Stimulated activated CD8-positive, alpha-beta memory T cell treated with anti-CD3 and anti-CD28 coated beads, Interleukin-7, amount 100 ng/mL, for 4 hours (primary cell): ENCODE data around the gene DLAT.
"Not testable (repeated sequence)": the region's sequence is repeated elsewhere in the genome, so short reads cannot be mapped to it uniquely, and the experiment has no call there.

Experiments
- DNase-seq, 2 donors: peaks; one replicate each; pipeline ENCODE4 v3.0.0-alpha.2; 2020; ENCODE audit warnings: low read depth in 2 of 2

Gene DLAT

DNA sequence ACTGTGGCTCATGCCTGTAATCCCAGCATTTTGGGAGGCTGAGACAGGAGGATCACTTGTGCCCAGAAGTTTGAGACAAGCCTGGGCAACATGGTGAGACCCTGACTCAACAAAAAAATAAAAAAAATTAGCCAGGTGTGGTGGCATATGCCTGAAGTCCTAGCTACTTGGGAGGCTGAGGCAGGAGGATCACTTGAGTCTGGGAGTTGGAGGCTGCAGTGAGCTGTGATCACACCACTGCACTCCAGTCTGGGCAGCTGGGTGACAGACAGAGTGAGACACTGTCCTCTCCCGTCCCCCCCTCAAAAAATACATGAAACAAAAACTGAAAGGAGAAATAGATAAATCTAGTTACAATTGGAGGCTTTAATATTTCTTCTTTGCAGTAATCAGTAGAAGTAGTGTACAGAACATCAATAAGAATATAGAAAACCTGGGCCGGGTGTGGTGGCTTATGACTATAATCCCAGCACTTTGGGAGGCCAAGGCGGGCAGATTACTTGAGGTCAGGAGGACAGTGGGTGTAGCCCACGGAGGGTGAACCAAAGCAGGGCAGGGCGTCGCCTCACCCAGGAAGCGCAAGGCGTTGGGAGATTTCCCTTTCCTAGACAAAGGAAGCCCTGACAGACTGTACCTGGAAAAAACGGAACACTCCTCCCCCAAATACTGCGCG is 19.6 kb upstream of the DLAT start:
- DNase-seq, result no peak

- not testable (repeated sequence) for DNase-seq
Measured at GRCh38 chr11:112006095-112006441, 19.1 kb upstream of the DLAT start.

DNA sequence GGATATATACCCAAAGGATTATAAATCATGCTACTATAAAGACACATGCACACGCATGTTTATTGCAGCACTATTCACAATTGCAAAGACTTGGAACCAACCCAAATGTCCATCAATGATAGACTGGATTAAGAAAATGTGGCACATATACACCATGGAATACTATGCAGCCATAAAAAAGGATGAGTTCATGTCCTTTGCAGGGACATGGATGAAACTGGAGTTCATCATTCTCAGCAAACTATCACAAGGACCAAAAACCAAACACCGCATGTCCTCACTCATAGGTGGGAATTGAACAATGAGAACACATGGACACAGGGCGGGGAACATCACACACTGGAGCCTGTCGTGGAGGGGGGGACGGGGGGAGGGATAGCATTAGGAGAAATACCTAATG is 13.8 kb upstream of the DLAT start:
- DNase-seq, result not testable (repeated sequence)

GRCh38 chr11:112012874-112013273 is 12.3 kb upstream of the DLAT start:
- no peak for DNase-seq

DNA sequence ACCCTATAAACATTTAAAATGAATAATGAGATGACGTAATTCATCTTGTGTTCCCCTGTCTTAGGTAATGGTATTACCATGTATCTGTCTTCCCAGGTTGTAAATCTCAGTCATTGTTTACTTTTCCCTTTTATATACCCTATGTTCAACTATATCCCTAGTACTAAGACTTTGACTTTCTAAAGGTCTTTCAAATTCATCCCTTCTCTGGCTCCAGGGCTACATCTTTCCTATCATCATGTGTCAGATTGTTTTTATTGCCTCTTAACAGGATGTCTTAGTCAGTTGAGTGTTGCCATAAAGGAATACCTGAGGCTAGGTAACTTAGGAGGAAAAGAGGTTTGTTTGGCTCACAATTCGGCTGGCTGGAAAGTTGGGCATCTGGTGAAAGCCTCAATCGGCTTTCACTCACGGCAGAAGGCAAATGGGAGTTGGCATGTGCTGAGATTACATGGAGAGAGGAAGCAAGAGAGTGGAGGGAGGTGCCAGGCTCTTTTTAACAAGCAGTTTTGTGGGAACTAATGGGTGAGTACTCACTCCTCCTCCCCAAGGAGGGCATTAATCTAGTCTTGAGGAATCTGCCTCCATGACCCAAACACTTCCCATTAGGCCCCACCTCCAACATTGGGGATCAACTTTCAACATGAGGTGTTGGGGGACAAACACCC is 11.6 kb upstream of the DLAT start:
- no peak for DNase-seq

GRCh38 chr11:112016088-112016764 is 9.0 kb upstream of the DLAT start:
- no peak for DNase-seq

GRCh38 chr11:112016765-112017376 is 8.3 kb upstream of the DLAT start:
- DNase-seq, result no peak

- DNase-seq, result no peak
Measured at GRCh38 chr11:112017538-112017937, 7.7 kb upstream of the DLAT start.

DNA sequence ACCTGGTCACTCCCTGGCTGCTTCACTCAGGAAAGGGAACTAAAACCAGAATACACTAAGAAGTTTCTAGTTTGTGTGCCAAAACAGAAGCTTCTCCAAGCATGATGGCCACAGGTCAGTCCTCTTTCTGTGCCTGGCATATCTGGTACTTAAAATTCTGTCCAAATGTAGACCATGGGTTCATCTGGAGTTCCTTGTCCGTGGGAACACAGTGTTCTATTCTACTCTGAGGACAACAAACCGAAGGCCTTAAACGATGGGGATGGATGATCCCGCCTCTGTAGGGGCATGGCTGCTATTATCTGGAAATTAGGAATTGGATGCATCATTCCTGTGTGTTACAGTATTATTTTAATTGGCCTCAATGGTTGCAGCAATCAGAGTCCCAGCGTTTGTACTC is 6.1 kb upstream of the DLAT start:
- DNase-seq, result no peak

DNA sequence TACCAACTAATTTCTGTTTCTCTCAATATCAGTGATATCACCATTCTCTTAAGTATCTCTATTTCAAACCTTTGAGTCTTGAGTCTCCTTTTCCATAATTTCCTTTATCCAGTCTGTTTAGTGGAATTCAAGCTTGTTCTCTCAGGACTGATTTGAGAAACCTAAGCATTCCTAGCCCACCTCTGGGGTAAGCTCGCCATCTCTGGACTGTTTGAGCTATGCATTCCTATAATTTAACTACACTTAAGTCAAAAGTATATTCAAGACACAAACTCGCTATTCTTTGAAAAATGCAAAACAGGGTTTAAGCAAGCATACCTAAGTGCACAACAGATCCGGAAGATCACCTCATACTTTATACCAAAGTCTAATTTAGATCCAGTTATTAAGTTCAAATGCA is 2.1 kb upstream of the DLAT start:
- no peak for DNase-seq

DNA sequence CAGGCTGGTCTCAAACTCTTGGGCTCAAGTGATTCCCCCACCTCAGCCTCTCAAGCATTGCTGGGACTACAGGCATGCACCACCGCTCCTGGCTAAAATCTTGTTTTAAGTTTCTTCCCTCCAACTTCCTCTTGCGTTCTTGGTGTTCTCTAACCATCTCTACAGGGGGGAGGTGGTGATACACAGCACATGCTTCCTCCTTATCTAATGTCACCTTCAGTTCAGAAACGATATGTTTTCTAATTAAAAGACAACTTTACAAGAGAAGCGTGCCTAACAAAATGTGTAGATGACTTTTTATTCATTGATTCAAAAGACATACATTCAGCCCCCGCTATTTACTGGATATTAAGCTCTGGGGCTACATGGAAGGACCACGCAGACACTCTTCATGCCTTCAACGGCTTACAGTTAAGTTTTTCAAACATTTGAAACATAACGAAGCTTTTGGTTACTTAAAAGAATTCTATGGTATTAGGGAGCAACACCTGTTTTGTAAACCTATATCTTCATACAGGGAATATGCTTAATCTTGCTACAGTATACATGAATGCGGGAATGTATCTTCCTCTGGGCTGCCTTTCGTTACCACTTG is 933 bp upstream of the DLAT start:
- DNase-seq, result no peak

- no peak for DNase-seq
Measured at GRCh38 chr11:112025707-112026106, 499 bp downstream of the DLAT start.

- not testable (repeated sequence) for DNase-seq
Measured at GRCh38 chr11:112026784-112027410, 1.7 kb downstream of the DLAT start.

- no peak for DNase-seq
Measured at GRCh38 chr11:112029460-112029859, 4.3 kb downstream of the DLAT start.

- DNase-seq, result no peak
Measured at GRCh38 chr11:112033902-112034301, 8.7 kb downstream of the DLAT start.

DNA sequence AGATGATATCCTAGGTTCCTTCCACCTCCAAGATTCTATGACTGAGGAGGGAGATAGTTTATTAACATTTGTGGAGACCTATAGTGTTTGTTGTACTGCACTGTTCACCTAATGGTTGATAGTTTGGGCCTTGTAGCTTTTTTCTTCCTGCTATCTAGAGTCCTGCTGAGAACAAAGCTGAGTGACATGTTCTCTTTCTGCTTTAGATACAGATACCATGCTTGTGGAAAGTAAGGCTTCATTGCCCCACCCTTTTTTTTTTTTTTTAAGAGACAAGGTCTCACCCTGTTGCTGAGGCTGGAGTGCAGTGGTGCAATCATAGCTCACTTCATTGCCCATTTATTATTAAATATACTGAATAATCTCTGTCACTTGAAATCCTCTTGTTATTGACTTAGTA is 12.3 kb downstream of the DLAT start:
- no peak for DNase-seq

DNA sequence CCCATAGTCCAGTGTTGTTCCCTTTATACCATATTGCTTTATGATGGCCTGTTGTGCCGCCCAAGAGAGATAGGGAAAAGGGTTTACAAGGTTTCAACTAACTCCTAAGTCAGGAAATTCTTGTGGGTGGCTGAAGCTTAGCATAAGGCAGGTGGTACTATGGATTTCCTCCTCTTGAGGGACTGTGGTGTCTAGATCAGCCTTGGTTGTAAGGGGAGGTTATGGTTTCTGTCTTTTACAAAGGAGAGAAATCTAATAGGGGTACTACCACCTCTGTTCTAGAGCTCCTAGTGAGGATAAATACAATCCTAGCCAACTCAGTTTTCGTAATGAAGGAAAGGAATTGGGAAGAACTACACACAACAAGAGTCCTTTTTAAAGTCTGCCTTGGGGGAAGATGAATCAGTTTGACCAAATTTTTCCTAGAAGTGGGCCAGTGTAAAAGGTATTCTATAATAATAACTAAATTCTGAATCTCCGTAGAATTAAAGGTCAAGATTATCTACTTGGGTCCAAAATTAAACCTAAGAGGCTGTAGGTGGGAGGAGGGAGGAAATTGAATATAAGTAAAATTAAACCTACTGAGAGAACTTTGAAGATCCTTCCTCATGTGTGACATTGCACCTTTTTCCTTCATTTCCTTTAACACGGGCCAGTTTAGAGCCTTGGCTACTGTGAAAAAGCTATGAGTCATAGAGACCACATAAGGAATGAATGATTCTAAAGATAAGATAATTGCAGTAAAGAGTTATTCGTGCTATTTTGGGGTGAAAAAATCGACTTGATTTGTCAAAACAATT is 17.2 kb downstream of the DLAT start:
- DNase-seq, result no peak

GRCh38 chr11:112042961-112043304 is 17.7 kb downstream of the DLAT start:
- no peak for DNase-seq

- DNase-seq, result no peak
Measured at GRCh38 chr11:112044961-112045360, 19.8 kb downstream of the DLAT start.

GRCh38 chr11:112046647-112047046 is 21.4 kb downstream of the DLAT start:
- not testable (repeated sequence) for DNase-seq

DNA sequence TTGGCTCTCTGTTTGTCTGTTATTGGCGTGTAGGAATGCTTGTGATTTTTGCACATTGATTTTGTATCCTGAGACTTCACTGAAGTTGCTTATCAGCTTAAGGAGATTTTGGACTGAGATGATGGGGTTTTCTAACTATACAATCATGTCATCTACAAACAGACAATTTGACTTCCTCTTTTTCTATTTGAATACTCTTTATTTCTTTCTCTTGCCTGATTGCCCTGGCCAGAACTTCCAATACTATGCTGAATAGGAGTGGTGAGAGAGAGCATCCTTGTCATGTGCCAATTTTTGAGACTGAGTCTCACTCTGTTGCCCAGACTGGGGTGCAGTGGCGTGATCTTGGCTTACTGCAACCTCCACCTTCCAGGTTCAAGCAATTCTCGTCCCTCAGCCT is 23.0 kb downstream of the DLAT start:
- not testable (repeated sequence) for DNase-seq
